ENCODE results near the gene PSMD3.

Gene PSMD3

DNA sequence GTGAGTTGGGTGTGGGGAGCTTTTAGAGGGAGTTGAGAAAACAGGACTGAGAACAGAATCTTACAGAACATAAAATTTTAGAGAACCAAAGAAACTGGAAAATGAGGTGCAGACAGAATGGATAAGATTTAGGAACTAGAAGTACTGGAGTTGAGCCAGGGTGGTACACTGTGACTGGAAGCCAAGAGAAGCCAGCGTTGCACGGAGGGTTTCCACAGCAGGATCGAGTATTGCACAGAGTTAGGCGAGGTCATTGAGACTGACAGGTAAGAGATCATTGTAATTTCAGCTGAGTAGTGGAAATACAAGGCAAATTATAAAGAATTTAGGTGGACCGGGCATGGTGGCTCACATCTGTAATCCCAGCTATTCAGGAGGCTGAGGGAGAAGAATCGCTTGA, 11.2 kb upstream of the PSMD3 start:
- TF ChIP-seq CTCF (conservative IDR thresholded peaks at IDR 0.05; ENCODE audit: control insufficient read depth, insufficient read depth, low read depth, low read length) = no peak
- DNase-seq (ENCODE audit: low read depth) = no peak
- H3K4me3 ChIP-seq (ENCODE audit: control insufficient read depth, low read depth, low read length) = no peak overlapping the region

DNA sequence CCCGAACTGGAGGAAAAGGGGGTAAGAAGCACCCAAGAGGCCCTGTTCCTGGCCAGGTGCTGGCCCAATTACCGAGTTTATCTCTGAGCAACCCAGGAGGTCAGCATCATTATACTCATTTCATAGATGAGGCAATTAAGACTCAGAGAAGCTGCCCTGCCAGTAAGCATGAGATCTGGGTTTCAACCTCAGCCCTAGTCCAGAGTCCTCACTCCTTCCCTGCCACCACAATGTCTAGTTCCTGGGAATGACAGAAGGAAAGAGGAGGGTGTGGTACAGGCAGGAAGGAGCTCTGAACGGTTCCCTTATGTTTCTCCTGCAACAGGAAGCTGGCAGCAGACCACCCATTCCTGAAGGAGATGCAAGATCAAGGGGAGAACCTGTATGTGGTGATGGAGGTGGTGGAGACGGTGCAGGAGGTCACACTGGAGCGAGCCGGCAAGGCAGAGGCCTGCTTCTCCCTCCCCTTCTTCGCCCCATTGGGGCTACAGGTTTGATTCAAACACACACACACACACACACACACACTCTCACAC, 10.4 kb upstream of the PSMD3 start:
- no peak overlapping the region for H3K4me3 ChIP-seq (ENCODE audit: control insufficient read depth, low read depth, low read length)
- no peak for TF ChIP-seq CTCF (conservative IDR thresholded peaks at IDR 0.05; ENCODE audit: control insufficient read depth, insufficient read depth, low read depth, low read length)
- no peak for DNase-seq (ENCODE audit: low read depth)

- no peak for DNase-seq (ENCODE audit: low read depth)
- no peak overlapping the region for H3K4me3 ChIP-seq (ENCODE audit: control insufficient read depth, low read depth, low read length)
- no peak for TF ChIP-seq CTCF (conservative IDR thresholded peaks at IDR 0.05; ENCODE audit: control insufficient read depth, insufficient read depth, low read depth, low read length)
Observed at GRCh38 chr17:39971076-39971603, 9.5 kb upstream of the PSMD3 start.

- peak; percentile 38 for DNase-seq (ENCODE audit: low read depth)
- no peak for TF ChIP-seq CTCF (conservative IDR thresholded peaks at IDR 0.05; ENCODE audit: control insufficient read depth, insufficient read depth, low read depth, low read length)
- H3K4me3 ChIP-seq (ENCODE audit: control insufficient read depth, low read depth, low read length) = no peak overlapping the region
Observed at GRCh38 chr17:39972271-39972670, 8.3 kb upstream of the PSMD3 start.

GRCh38 chr17:39973496-39973895, 7.1 kb upstream of the PSMD3 start:
- no peak overlapping the region for H3K4me3 ChIP-seq (ENCODE audit: control insufficient read depth, low read depth, low read length)
- peak; percentile 70 for DNase-seq (ENCODE audit: low read depth)
- no peak for TF ChIP-seq CTCF (conservative IDR thresholded peaks at IDR 0.05; ENCODE audit: control insufficient read depth, insufficient read depth, low read depth, low read length)

GRCh38 chr17:39974433-39974832, 6.2 kb upstream of the PSMD3 start:
- no peak for TF ChIP-seq CTCF (conservative IDR thresholded peaks at IDR 0.05; ENCODE audit: control insufficient read depth, insufficient read depth, low read depth, low read length)
- no peak for DNase-seq (ENCODE audit: low read depth)

DNA sequence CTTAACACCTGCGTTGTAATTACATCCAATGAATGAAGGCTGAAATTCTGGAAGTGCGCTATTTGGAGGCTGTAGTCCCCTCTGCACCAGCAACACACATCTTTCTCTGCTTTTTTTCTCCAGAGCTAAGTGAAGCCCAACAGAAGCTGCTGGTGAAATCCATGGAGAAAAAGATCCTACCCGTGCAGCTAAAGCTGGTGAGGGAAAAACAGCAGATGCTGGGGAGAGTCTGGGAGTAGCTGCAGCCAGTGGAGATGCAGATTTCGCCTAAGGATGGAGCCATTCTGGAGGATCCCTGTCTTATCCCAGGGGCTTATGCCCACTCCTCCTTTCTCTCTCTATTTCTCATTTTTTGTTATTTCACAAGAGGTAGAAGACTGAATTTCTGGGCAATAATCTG, 4.8 kb upstream of the PSMD3 start:
- H3K4me3 ChIP-seq (ENCODE audit: control insufficient read depth, low read depth, low read length) = no peak overlapping the region
- no peak for DNase-seq (ENCODE audit: low read depth)
- no peak for TF ChIP-seq CTCF (conservative IDR thresholded peaks at IDR 0.05; ENCODE audit: control insufficient read depth, insufficient read depth, low read depth, low read length)

More at GRCh38 chr17:39974433-39974832, 6.2 kb upstream of the PSMD3 start:
- no peak overlapping the region for H3K4me3 ChIP-seq (ENCODE audit: control insufficient read depth, low read depth, low read length)
